GM23248 (cell line): ENCODE data around the gene CES3. TPM values are rescaled to one million over a fixed set of nuclear protein-coding genes. Genes with fewer than 3 reads are reported as not detected.

Experiments
- DNase-seq: peaks from one replicate; pipeline ENCODE4 v3.0.0-alpha.2; 2015
- H2AFZ ChIP-seq: fragments of 200-600 bp; sonication (generic); 2 replicates; pipeline ENCODE4 v1.6.1; 2016; ENCODE audit warnings: antibody characterized with exemption
- H3F3A ChIP-seq: fragments of 200-600 bp; sonication (generic); 2 replicates; pipeline ENCODE4 v1.6.1; 2016; ENCODE audit warnings: mild to moderate bottlenecking, antibody characterized with exemption, mixed run types; ENCODE audit not compliant: insufficient read depth
- H3K27ac ChIP-seq: fragments of 200-600 bp; sonication (generic); 2 replicates; pipeline ENCODE4 v1.5.1; 2016; ENCODE audit warnings: mild to moderate bottlenecking
- H3K27me3 ChIP-seq: fragments of 200-600 bp; sonication (generic); replicated peaks from 2 replicates; pipeline ENCODE4 v1.6.1; 2016; ENCODE audit warnings: mild to moderate bottlenecking; ENCODE audit not compliant: insufficient read depth
- H3K36me3 ChIP-seq: fragments of 200-600 bp; sonication (generic); 2 replicates; pipeline ENCODE4 v1.6.1; 2016; ENCODE audit warnings: low read depth, mild to moderate bottlenecking
- H3K4me1 ChIP-seq: fragments of 200-600 bp; sonication (generic); 2 replicates; pipeline ENCODE4 v1.6.1; 2016; ENCODE audit warnings: mild to moderate bottlenecking; ENCODE audit not compliant: insufficient read depth
- H3K4me2 ChIP-seq: fragments of 200-600 bp; sonication (generic); one replicate; pipeline ENCODE4 v1.6.1; 2016; ENCODE audit warnings: mild to moderate bottlenecking; ENCODE audit not compliant: unreplicated experiment
- H3K4me3 ChIP-seq: fragments of 200-600 bp; sonication (generic); 2 replicates; pipeline ENCODE4 v1.5.1; 2016; ENCODE audit warnings: mild to moderate bottlenecking
- H3K79me2 ChIP-seq: fragments of 200-600 bp; sonication (generic); 2 replicates; pipeline ENCODE4 v1.6.1; 2016; ENCODE audit warnings: mild to moderate bottlenecking; ENCODE audit not compliant: insufficient read depth
- H3K9ac ChIP-seq: fragments of 200-600 bp; sonication (generic); 2 replicates; pipeline ENCODE4 v1.6.1; 2016; ENCODE audit warnings: mild to moderate bottlenecking
- H3K9me2 ChIP-seq: fragments of 200-600 bp; sonication (generic); 2 replicates; pipeline ENCODE4 v1.6.1; 2016; ENCODE audit warnings: mixed run types, mild to moderate bottlenecking, moderate library complexity; ENCODE audit not compliant: insufficient read depth
- H3K9me3 ChIP-seq: fragments of 200-600 bp; sonication (generic); one replicate; pipeline ENCODE4 v1.6.1; 2017; ENCODE audit warnings: low read depth
- H4K20me1 ChIP-seq: fragments of 200-600 bp; sonication (generic); 2 replicates; pipeline ENCODE4 v1.6.0; 2016; ENCODE audit not compliant: insufficient read depth
- EZH2 ChIP-seq: fragments of 200-600 bp; sonication (generic); IDR thresholded peaks from 2 replicates; pipeline ENCODE4 v1.6.1; 2018; ENCODE audit warnings: antibody characterized with exemption, mild to moderate bottlenecking; ENCODE audit not compliant: insufficient read depth, poor library complexity, severe bottlenecking
- EZH2phosphoT487 ChIP-seq: fragments of 200-600 bp; sonication (generic); IDR thresholded peaks from 2 replicates; pipeline ENCODE4 v1.6.1; 2018; ENCODE audit warnings: antibody characterized with exemption, moderate library complexity, mild to moderate bottlenecking, low read depth; ENCODE audit not compliant: insufficient read depth
- WGBS, 2 experiments: methylation state at CpG; one replicate each; pipeline ENCODE4 v1.1.6; 2015 to 2017; ENCODE audit warnings: low lambda C conversion rate in 2 of 2, low coverage in 1 of 2; ENCODE audit errors: missing lambda C conversion rate in 2 of 2; 5-methylcytosine and 5-hydroxymethylcytosine counted together
- in situ Hi-C: fragments of 300-500 bp; cut with MboI; formaldehyde crosslinking; loops from 2 replicates; pipeline ENCODE4 v1.15.0; 2020
- polyA plus RNA-seq: library from polyadenylated mRNA; unstranded; fragments of >200 nt; fragmentation: Nextera tagmentation; extraction: Ambion mirVana; gene quantifications from 2 replicates; pipeline ENCODE4 v1.2.1, GENCODE V29; 2016
- total RNA-seq: library from RNA; depleted of rRNA; stranded (reverse); fragments of >200 nt; shearing (Covaris generic); gene quantifications from 2 replicates; pipeline ENCODE4 v1.2.3, GENCODE V29; 2014

CES3 gene
- total and polyA plus RNA-seq, 2 experiments from 2014 or later: not detected

DNA sequence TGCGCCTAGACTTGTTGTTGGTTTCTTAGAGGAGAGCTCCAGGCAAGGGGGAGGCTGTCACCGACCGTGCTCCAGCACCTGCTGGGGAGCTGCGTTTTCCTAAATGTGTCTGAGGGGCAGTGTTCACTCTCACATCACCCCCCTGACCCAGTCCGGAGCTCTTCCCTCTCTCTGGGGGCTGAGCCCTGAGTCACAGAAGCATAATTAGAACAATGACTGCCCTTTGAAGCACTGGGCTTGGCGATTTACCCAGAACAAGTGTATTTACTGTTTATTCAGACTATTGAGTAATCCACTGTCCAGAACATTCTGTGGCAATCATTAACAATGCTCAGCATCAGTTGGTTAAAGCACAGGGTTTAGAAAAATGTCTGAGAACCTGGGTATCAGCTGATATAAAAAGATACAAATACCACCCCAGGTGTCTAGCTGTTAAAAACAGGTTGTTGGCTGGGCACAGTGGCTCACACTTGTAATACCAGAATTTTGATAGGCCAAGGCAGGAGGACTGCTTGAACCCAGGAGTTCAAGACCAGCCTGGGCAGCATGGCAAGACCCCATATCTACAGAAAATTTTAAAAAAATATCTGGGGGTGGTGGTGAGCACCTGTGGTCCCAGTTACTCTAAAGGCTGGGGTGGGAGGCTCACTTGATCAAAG, 35.4 kb downstream of the CES3 start:
- H3K9ac ChIP-seq: no peak overlapping the region
- DNase-seq: peak; percentile 90
- no peak overlapping the region for H3K4me2 ChIP-seq
- H2AFZ ChIP-seq: no peak overlapping the region
- H3K4me3 ChIP-seq: no peak overlapping the region
- H3K79me2 ChIP-seq: no peaks in the 10 kb centered on the region
- H4K20me1 ChIP-seq: no peaks in the 10 kb centered on the region
- in situ Hi-C loops: no loop called here
- H3K36me3 ChIP-seq: no peaks in the 10 kb centered on the region
- no peaks in the 10 kb centered on the region for H3K9me3 ChIP-seq
- no peaks in the 10 kb centered on the region for H3K4me1 ChIP-seq
- H3F3A ChIP-seq: peaks cover 4% of the 10 kb centered on the region; the same call in 1 of the 2 replicates
- H3K9me2 ChIP-seq: no peaks in the 10 kb centered on the region
- H3K27me3 ChIP-seq: no peaks in the 10 kb centered on the region
- WGBS, 2 experiments: 52 to 55% methylated on average over 6 of the region's 6 CpGs
- TF ChIP-seq EZH2phosphoT487: no peak
- no peak for TF ChIP-seq EZH2
- no peak overlapping the region for H3K27ac ChIP-seq

DNA sequence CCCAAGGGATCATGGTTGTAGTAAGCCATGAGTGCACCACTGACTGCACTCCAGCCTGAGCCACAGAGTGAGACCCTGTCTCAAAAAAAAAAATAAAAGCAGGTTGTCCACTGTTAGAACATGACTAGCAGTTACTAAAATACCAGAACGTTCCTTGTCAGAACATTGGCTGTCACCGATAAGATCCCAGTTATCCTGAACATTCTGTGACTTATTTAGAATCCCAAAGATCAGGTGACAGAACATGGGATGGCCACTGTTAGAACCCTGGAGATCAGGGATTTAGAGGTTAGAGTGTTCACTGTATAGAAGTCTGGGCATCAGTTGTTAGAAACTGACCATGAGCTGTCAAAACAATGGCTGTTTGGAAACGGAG, 35.9 kb downstream of the CES3 start:
- in situ Hi-C loops: no loop called here
- Histone ChIP-seq H3K4me1 (0 out of 2 replicates have a peak, but pooled peaks cover 3% of the 10 kb centered on the region), H4K20me1 (no peaks in the 10 kb centered on the region), H3K36me3 (no peaks in the 10 kb centered on the region), H3K9me2 (no peaks in the 10 kb centered on the region), H3K4me2 (no peak overlapping the region), H3K9me3 (no peaks in the 10 kb centered on the region), H3K27ac (no peak overlapping the region), H3K4me3 (no peak overlapping the region), H3K9ac (no peak overlapping the region), H3K79me2 (no peaks in the 10 kb centered on the region), H3K27me3 (no peaks in the 10 kb centered on the region), H3F3A (peaks cover 4% of the 10 kb centered on the region; the same call in 1 of the 2 replicates), H2AFZ (no peak overlapping the region)
- TF ChIP-seq EZH2phosphoT487 (no peak), EZH2 (no peak)
- 92 to 95% methylated on average over 3 of the region's 3 CpGs for WGBS, 2 experiments
- DNase-seq: no peak

DNA sequence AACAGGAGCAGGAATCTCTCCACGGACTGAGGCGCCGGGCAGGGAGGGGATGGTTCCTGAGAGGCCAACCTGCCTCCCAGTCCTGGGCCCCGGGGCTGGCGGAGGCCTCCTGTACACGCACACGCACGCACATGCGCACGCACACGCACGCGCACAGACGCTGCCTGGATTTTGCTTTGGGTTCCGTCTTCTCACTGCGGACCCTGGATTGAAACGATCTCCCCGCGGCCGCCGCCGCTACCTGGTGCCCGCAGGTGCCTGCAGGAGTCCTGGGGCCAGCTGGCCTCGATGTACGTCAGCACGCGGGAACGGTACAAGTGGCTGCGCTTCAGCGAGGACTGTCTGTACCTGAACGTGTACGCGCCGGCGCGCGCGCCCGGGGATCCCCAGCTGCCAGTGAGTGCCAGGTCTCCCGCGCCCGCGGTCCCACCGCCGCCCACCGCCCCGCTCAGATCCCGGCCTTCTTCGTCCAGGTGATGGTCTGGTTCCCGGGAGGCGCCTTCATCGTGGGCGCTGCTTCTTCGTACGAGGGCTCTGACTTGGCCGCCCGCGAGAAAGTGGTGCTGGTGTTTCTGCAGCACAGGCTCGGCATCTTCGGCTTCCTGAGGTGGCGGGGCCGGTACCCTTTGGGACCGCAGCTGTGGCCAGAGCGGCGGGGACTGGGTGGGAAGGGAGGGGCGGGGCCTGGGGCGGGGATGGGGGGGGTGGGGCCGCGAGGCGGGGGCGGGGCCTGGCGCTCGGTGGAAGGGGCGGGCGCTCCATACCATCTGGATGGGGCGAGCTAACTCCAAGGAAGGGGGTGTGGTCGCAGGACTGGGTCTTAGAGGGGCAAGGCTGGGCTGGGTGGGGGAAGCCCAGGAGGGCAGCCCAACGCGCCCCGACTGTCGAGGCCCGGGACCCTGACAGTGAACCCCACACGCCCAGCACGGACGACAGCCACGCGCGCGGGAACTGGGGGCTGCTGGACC, 39.6 kb downstream of the CES3 start:
- Histone ChIP-seq H3K4me3 (peak overlapping the region; percentile 74), H3K9ac (0 out of 2 replicates have a peak overlapping the region, but pooled peaks have one; percentile 24), H4K20me1 (no peaks in the 10 kb centered on the region), H3K4me2 (peak overlapping the region; percentile 68), H3K4me1 (0 out of 2 replicates have a peak, but pooled peaks cover 3% of the 10 kb centered on the region), H3K27me3 (no peaks in the 10 kb centered on the region), H3K9me2 (no peaks in the 10 kb centered on the region), H3K27ac (no peak overlapping the region), H3K9me3 (no peaks in the 10 kb centered on the region), H3F3A (peaks cover 4% of the 10 kb centered on the region; the same call in 1 of the 2 replicates), H3K79me2 (no peaks in the 10 kb centered on the region), H3K36me3 (no peaks in the 10 kb centered on the region), H2AFZ (peak overlapping the region; percentile 92)
- peak; percentile 52 for DNase-seq
- in situ Hi-C loops: no loop called here
- no peak for TF ChIP-seq EZH2phosphoT487
- no peak for TF ChIP-seq EZH2
- 4 to 5% methylated on average over 50 to 79 of the region's 89 CpGs for WGBS, 2 experiments

DNA sequence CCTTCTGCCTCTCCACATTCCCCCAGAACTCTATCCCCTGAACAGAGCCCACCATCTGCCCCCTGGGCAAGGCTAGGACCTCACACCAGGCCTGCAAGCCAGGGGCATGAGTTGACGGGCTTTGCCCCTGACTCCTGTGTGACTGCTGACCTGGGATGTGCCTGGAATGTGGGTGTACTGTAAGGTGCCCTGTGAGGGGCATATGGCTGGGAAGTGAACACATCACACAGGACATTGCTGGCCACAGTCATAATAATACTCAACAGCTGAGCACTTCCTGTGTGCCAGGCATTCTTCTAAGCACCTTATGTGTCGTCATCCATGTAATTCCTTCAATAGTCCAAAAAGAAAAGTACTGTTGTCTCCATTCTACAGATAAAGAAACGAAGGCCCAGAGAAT, 40.7 kb downstream of the CES3 start:
- no peaks in the 10 kb centered on the region for H3K9me2 ChIP-seq
- no peaks in the 10 kb centered on the region for H3K36me3 ChIP-seq
- no peak for DNase-seq
- in situ Hi-C loops: no loop called here
- H3K4me2 ChIP-seq: no peak overlapping the region
- no peak overlapping the region for H2AFZ ChIP-seq
- H3K27me3 ChIP-seq: no peaks in the 10 kb centered on the region
- 0 out of 2 replicates have a peak, but pooled peaks cover 3% of the 10 kb centered on the region for H3K4me1 ChIP-seq
- 84 to 97% methylated on average over 3 of the region's 3 CpGs for WGBS, 2 experiments
- H3K79me2 ChIP-seq: no peaks in the 10 kb centered on the region
- no peak for TF ChIP-seq EZH2phosphoT487
- TF ChIP-seq EZH2: no peak
- H3K9ac ChIP-seq: no peak overlapping the region
- no peaks in the 10 kb centered on the region for H4K20me1 ChIP-seq
- no peak overlapping the region for H3K27ac ChIP-seq
- no peaks in the 10 kb centered on the region for H3K9me3 ChIP-seq
- peaks cover under 1% of the 10 kb centered on the region; the same call in 1 of the 2 replicates for H3F3A ChIP-seq
- no peak overlapping the region for H3K4me3 ChIP-seq
